Adipocyte (in vitro differentiated cells): ENCODE results near the gene MCFD2.

ENCODE experiments used
- DNase-seq: peaks from one replicate; pipeline ENCODE4 v3.0.0-alpha.2; 2015; ENCODE audit warnings: low read depth
- H3K27me3 ChIP-seq: replicated peaks from 2 replicates; pipeline ENCODE4 v1.7.0; 2013; ENCODE audit warnings: mild to moderate bottlenecking, low read length, moderate library complexity; ENCODE audit not compliant: control insufficient read depth, insufficient read depth
- H3K36me3 ChIP-seq: 2 replicates; pipeline ENCODE4 v1.7.0; 2013; ENCODE audit warnings: low read length, mild to moderate bottlenecking, moderate library complexity; ENCODE audit not compliant: control insufficient read depth, insufficient read depth, severe bottlenecking
- H3K4me1 ChIP-seq: 2 replicates; pipeline ENCODE4 v1.7.0; 2013; ENCODE audit warnings: mild to moderate bottlenecking, low read length, moderate library complexity; ENCODE audit not compliant: control insufficient read depth, insufficient read depth
- H3K4me3 ChIP-seq: 2 replicates; pipeline ENCODE4 v1.7.0; 2013; ENCODE audit warnings: mild to moderate bottlenecking, low read length, moderate library complexity
- H3K9ac ChIP-seq: 2 replicates; pipeline ENCODE4 v1.7.0; 2013; ENCODE audit warnings: mild to moderate bottlenecking, low read length, moderate library complexity
- H3K9me3 ChIP-seq: 2 replicates; pipeline ENCODE4 v1.7.0; 2013; ENCODE audit warnings: mild to moderate bottlenecking, low read length, moderate library complexity; ENCODE audit not compliant: control insufficient read depth

MCFD2 gene

DNA sequence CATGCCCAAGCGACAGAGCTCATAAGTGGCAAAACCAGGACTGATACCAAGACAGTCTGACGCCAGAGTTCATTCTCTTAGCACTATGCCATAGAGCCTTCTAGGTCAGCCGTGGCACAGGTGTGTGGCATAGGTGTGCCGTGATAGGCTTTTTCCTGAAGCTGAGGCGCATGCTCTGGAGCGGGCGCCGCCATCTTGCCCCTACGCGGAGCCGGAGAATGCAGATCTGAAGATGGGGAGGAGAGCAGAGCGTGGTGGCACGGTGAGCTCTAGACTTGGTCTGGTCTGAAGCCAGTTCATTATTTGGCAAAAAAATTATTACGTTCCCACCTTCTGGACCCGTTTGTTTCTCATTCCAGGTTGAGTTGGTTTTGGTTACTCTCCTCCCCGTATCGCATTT, 16.6 kb downstream of the MCFD2 start:
- H3K9ac ChIP-seq = no peak overlapping the region
- no peak overlapping the region for H3K4me3 ChIP-seq
- peaks cover 8% of the 10 kb centered on the region for H3K36me3 ChIP-seq
- no peak for DNase-seq
- H3K4me1 ChIP-seq = no peaks in the 10 kb centered on the region
- no peaks in the 10 kb centered on the region for H3K9me3 ChIP-seq
- H3K27me3 ChIP-seq = no peaks in the 10 kb centered on the region

DNA sequence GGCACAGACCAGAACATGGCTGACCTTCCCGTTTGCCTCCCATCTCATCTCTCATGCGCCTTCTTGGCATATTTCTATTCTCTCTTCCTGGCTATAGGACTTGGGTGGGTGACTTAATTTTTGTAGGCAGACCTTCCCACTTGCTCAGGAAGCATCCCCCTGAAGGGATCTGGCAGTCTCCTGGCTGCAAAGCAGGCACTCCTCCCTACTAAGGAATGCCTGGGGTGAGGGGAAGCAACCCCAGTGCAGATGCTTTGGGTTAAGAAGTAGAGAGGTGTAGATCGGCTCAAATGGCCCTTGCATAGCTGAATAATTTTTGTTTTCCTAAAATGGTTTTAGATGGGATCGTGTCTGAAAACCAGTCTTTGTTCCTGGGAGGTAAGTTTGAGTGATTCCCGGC, 17.6 kb downstream of the MCFD2 start:
- Histone ChIP-seq H3K4me3 (no peak overlapping the region), H3K4me1 (peaks cover 6% of the 10 kb centered on the region), H3K27me3 (no peaks in the 10 kb centered on the region), H3K9ac (no peak overlapping the region), H3K9me3 (no peaks in the 10 kb centered on the region), H3K36me3 (peaks cover 3% of the 10 kb centered on the region)
- no peak for DNase-seq

DNA sequence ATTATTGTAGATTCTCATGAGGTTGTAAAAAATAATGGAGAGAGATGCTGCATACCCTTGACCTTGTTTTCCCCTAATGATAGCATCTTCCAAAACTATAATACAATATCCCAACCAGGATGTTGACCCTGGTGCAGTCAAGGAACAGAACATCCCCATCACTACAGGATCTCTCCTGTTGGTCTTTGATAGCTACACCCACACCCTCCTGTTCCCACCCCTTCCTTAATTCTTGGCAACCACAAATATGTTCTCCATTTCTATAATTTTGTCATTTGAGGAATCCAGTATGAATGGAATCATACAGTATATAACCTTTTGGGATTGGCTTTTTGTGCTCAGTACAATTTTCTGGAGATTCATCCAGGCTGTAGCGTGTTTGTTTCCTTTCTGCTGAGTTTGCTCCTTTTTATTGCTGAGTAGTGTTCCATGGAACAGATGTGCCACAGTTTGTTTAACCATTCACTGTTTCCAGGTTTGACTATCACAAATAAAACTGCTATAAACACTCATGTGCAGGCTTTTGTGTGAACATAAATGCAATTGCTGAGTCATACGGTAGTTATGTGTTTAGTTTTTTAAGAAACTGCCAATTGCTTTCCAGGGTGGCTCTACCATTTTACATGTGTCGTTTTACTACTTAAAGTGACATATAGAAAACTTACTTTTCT, 22.2 kb downstream of the MCFD2 start:
- no peaks in the 10 kb centered on the region for H3K36me3 ChIP-seq
- H3K4me3 ChIP-seq = no peak overlapping the region
- H3K9ac ChIP-seq = no peak overlapping the region
- no peak for DNase-seq
- H3K4me1 ChIP-seq = peaks cover 15% of the 10 kb centered on the region
- H3K27me3 ChIP-seq = no peaks in the 10 kb centered on the region
- H3K9me3 ChIP-seq = no peaks in the 10 kb centered on the region

DNA sequence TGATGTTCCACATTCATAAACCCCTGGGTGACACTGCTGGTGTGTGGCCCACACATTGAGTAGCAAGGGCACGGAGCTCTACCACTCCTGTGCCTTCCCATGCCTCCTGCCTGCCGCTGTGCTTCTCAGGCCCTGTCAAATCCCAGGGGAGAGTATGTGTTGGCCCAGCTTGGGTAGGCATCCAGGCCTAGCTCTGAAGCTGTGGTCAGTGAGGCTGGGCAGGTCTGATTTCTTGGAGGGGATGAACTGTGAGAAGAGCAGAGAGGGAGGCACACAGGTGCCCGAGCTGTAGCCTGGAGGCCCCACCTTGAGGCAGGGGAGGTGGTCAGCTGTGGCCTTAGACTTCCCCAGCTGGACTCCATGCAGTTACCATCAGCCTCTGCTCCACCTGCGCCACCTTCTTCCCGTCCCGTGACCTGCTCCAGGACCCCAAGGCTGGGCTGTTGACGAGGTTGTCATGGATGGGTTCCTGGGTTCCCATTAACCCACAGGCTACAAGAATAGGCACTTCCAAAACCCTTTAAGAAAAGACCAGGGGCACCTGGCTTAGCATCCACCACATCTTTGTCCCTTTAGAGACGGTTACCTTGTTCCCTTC, 23.6 kb downstream of the MCFD2 start:
- Histone ChIP-seq H3K4me3 (no peak overlapping the region), H3K9me3 (no peaks in the 10 kb centered on the region), H3K27me3 (no peaks in the 10 kb centered on the region), H3K36me3 (no peaks in the 10 kb centered on the region), H3K9ac (no peak overlapping the region), H3K4me1 (peaks cover 18% of the 10 kb centered on the region)
- DNase-seq = no peak

DNA sequence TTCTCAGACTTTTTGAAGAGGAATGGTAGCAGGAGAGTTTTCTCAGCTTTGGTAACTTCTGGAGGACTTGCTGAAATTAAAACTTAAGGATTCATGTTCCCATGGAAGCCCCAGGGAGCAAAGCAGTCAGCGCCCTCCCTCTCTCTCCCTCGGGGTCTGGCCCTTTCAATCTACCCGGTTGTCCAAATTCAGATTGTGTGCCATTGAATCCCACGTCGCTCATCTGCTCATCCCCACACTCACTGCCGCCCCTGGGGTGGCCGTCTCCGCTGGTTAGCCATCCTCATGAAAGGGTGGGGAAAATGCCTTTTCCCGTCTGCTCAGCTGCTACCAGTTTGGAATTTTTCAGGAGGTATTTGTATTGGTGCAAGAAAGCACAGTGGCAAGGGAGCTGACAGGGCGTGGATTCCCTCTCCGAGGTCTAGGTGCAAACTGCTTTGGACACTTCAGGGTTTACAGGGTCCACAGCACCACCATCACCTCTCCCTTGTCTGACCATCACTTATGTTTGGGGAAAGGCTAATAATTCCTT, 27.1 kb downstream of the MCFD2 start:
- Histone ChIP-seq H3K27me3 (no peaks in the 10 kb centered on the region), H3K9me3 (no peaks in the 10 kb centered on the region), H3K4me3 (peak overlapping the region; percentile 57), H3K4me1 (peaks cover 39% of the 10 kb centered on the region), H3K36me3 (no peaks in the 10 kb centered on the region), H3K9ac (peak overlapping the region; percentile 59)
- no peak for DNase-seq

DNA sequence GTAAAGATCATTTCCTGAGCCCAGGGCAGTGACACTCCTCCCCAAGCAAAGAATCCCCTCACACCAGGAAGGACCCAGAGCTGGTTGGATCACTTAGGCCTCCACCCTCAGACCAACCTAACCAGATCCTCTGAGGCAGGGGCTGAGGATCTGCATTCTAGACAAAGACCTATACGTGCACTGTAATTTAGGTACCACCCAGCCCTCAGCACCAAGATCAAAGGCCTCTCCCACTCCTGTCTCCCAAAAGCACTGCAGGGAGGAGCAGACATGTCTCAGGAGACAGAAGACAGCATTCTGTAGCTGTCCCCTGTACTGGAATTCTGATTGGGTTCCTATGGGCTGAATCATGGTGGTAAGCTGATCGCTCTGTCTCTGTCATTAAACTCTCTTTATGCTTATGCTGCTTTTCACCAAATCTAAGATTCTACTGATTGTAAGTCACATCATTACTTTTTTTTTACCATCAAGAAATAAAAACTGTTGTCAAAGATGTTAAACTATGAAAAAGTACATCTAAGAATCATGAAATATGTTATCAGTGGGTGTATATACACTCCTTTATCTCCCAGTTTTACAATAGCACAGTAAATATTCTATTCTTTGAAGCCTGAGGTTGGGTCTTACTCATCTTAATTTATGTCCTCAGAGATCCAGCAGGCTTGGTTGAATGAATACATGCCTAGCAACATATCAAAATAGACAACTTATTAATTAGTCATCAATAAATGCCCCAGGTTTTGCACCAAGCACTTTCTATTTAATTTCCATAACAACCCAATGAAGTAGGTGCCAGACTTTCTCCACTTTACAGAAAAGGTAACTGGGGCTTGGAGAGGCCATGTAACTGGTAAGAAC, 28.3 kb downstream of the MCFD2 start:
- Histone ChIP-seq H3K9me3 (no peaks in the 10 kb centered on the region), H3K27me3 (no peaks in the 10 kb centered on the region), H3K4me3 (no peak overlapping the region), H3K4me1 (peaks cover 43% of the 10 kb centered on the region), H3K36me3 (no peaks in the 10 kb centered on the region), H3K9ac (peak overlapping the region; percentile 9)
- DNase-seq = no peak

DNA sequence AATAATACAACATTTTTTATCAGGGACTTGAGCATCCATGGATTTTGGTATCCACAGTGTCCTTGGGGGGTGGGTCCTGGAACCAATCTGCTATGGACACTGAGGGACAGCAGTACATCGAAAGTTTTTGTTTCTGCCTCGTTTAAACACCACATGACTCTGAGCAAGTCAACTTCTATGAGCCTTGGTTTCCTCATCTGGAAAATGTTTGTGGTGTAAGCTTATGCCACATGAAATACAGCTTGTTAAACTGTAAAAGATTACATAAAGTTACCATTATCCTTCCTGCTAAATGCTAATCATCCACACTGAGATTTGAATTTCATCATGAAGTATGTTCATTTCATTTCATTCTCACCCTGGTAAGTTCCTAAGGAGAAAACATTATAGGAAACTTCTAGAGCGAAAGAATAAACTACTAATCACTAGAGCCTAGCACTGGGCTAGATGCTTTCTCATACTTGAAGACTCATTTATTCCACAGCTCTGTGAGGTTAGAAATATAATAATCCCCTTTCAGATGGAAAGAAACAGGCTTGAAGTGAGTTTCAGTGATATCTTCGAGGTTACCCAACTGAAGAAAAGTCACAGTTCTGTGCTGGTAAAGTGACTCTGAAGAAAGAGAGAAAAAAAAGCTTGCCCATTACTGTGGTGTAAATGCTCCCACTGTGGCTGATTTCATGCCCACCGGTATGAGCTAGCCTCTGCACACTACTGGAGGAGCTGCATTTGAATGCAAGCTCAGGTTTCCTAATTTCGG, 29.2 kb downstream of the MCFD2 start:
- Histone ChIP-seq H3K4me3 (no peak overlapping the region), H3K4me1 (peaks cover 48% of the 10 kb centered on the region), H3K27me3 (no peaks in the 10 kb centered on the region), H3K9me3 (no peaks in the 10 kb centered on the region), H3K36me3 (no peaks in the 10 kb centered on the region), H3K9ac (no peak overlapping the region)
- DNase-seq = no peak

DNA sequence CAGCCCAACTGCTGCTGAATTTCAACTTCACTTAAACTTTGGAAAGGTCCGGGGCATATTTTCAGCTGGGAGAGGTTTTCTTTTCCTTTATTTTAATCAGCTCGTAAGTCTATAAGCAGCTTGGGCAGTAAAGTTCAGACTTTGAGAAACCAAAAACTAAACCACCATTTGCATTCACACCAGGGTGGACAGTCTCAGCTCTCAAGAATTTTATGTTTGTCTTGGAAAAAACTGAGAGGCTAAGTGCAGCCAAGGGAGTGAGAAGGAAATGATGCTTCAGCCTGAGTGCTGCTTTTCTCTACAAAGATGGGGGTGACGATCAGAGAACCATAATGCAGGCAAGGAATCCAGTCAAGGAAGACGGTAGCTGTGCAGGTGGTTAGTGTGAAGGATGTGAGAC, 30.2 kb downstream of the MCFD2 start:
- Histone ChIP-seq H3K27me3 (no peaks in the 10 kb centered on the region), H3K36me3 (no peaks in the 10 kb centered on the region), H3K4me3 (no peak overlapping the region), H3K9ac (peak overlapping the region; percentile 64), H3K9me3 (no peaks in the 10 kb centered on the region), H3K4me1 (peaks cover 53% of the 10 kb centered on the region)
- peak; percentile 42 for DNase-seq

DNA sequence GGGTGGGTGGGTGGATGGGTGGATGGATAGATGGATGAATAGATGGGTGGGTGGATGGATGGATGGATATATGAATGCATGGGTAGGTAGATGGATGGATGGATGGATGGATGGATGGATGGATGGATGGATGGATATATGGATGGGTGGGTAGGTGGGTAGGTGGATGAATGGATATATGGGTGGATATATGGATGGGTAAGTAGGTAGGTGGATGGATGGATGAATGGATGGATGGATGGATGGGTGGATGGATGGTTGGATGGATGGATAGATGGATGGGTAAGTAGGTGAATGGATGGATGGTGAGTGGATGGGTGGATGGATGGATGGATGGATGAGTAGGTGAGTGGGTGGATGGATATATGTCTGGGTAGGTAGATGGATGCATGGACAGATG, 36.1 kb downstream of the MCFD2 start:
- no peak overlapping the region for H3K9ac ChIP-seq
- H3K27me3 ChIP-seq = no peaks in the 10 kb centered on the region
- no peaks in the 10 kb centered on the region for H3K36me3 ChIP-seq
- H3K4me1 ChIP-seq = peaks cover 49% of the 10 kb centered on the region
- no peak for DNase-seq
- no peaks in the 10 kb centered on the region for H3K9me3 ChIP-seq
- no peak overlapping the region for H3K4me3 ChIP-seq

DNA sequence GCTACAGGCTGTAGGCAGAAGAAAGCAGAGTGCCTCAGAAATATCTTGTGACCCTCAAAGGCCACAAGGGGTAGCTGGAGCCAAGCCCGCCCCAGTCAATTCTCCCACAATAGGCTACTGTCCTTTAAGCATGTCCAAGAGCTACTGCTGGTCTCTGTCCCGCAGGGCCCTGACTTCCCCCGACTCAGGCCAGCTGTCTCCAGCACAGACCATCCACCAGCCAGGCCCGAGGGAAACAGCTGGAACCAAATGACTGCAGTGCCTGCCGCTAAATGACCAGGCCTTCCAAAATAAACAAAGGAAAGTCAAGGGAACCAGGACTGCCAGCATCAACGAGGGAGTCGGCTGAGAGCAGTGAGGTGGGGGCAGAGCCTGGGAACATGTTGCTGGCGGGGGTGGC, 36.7 kb downstream of the MCFD2 start:
- peak overlapping the region; percentile 58 for H3K9ac ChIP-seq
- H3K4me1 ChIP-seq = peaks cover 51% of the 10 kb centered on the region
- DNase-seq = peak; percentile 54
- H3K9me3 ChIP-seq = no peaks in the 10 kb centered on the region
- H3K4me3 ChIP-seq = no peak overlapping the region
- H3K36me3 ChIP-seq = no peaks in the 10 kb centered on the region
- H3K27me3 ChIP-seq = no peaks in the 10 kb centered on the region
